AG04449 (cell line): ENCODE results near the gene SEM1.
"Not testable (repeated sequence)": the region's sequence is repeated elsewhere in the genome, so short reads cannot be mapped to it uniquely, and the experiment has no call there.

Source experiments
- CTCF ChIA-PET: fragments of 350-600 bp; formaldehyde crosslinking; extraction: SDS; loops from one replicate; lab custom pipeline; 2021; ENCODE audit warnings: antibody characterized with exemption; lab: Yijun Ruan, JAX
- POLR2A ChIA-PET: fragments of 400-600, 350-600 bp; formaldehyde crosslinking; extraction: SDS; loops from one replicate; lab custom pipeline; 2020; ENCODE audit warnings: antibody characterized with exemption, inconsistent platforms; lab: Yijun Ruan, JAX
- DNase-seq: peaks from one replicate; pipeline ENCODE4 v3.0.0-alpha.2; 2010; ENCODE audit warnings: low read depth, low spot score
- H3K4me3 ChIP-seq: 2 replicates; pipeline ENCODE4 v1.5.1; 2011; ENCODE audit warnings: low read depth, mild to moderate bottlenecking, control low read depth, low read length
- CTCF ChIP-seq: IDR thresholded peaks from one replicate; pipeline ENCODE4 v1.5.1; 2011; ENCODE audit warnings: mild to moderate bottlenecking, moderate library complexity, low read length, control low read depth, inconsistent platforms; ENCODE audit not compliant: insufficient read depth; ENCODE audit errors: missing control alignments

Gene SEM1

GRCh38 chr7:96709381-96710228 is at the start of gene SEM1:
Gene SEM1 (minus strand): TSS chr7:96709846. CDS start chr7:96709763, 83 bp downstream.
- peak within 1 kb of the TSS; percentile 82 for H3K4me3 ChIP-seq
- DNase-seq = peak; percentile 21
- POLR2A ChIA-PET = no interaction called here
- CTCF ChIA-PET = interaction anchor here (1.3 kb wide), 1 partner anchor 17 kb away, joined by 3 read pairs; no protein-coding TSS in a partner anchor
- no peak for TF ChIP-seq CTCF

- DNase-seq, POLR2A ChIA-PET, H3K4me3 ChIP-seq, CTCF ChIA-PET: not testable (repeated sequence)
Observed at GRCh38 chr7:96757880-96758279, 48.2 kb upstream of the SEM1 start.

- ChIA-PET CTCF (no interaction called here), POLR2A (no interaction called here)
- no peak for TF ChIP-seq CTCF
- no peak for DNase-seq
- no peak overlapping the region for H3K4me3 ChIP-seq
Observed at GRCh38 chr7:96747418-96747940, 37.8 kb upstream of the SEM1 start.

- TF ChIP-seq CTCF = no peak
- H3K4me3 ChIP-seq = no peak overlapping the region
- DNase-seq = no peak
- ChIA-PET POLR2A (no interaction called here), CTCF (no interaction called here)
Observed at GRCh38 chr7:96740130-96740529, 30.5 kb upstream of the SEM1 start.

- CTCF ChIA-PET = no interaction called here
- no peak for TF ChIP-seq CTCF
- H3K4me3 ChIP-seq = no peak overlapping the region
- POLR2A ChIA-PET = no interaction called here
- no peak for DNase-seq
Observed at GRCh38 chr7:96739609-96740008, 30.0 kb upstream of the SEM1 start.

- DNase-seq = no peak
- POLR2A ChIA-PET = no interaction called here
- CTCF ChIA-PET = no interaction called here
- no peak for TF ChIP-seq CTCF
- no peak overlapping the region for H3K4me3 ChIP-seq
Observed at GRCh38 chr7:96739167-96739566, 29.5 kb upstream of the SEM1 start.
